Measurements from ENCODE around the gene CEP85L.

The CEP85L gene

DNA sequence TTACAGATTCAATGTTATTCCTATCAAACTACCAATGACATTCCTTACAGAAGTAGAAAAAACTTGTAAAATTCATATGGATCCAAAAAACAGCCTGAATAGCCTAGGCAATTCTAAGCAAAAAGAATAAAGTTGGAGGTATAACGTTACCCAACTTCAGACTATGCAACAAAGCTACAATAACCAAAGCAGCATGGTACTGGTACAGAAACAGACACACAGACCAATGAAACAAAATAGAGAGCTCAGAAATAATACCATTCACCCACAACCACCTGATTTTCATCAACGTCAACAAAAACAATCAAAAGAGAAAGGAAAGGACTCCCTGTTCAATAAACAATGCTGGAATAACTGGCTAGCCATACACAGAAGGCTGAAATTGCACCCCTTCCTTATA is 120.4 kb downstream of the CEP85L start:
- DNase-seq, result no peak

DNA sequence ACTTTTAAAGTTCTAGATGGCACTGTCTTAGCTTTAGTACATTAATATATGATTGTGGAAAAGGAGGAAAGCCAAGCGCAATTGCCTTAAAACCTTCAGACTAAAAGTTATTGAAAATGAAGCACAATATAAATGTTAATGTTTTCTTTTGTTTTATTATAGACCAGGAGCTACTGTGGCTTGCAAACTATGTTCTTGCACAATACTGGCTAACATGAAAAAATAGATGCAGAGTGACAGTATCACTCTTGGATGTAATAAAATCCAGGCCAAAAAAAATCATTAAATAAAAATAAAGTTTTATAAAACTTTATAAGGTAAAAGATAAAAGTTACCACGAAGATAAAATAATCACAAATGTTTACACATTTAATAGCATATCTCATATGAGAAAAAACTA is 121.6 kb downstream of the CEP85L start:
- no peak for DNase-seq

DNA sequence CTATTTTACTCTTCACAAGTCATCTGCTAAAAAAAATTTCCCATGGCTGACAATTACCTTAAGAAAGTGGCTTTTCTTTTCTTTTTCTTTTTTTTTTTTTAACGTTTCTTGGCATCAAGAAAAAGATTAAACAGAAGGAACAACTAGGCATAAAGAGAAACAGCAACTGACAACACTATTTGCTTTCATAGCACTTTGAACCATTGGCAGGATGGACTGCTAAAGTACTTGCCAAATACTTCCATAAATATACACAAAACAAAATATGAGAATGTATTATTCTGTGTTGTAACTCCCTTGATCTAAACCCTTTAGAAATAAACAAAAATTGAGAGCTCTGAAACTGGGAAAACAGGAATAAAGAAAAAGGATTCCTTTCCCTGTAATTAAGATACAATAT is 123.3 kb downstream of the CEP85L start:
- DNase-seq, result no peak

DNA sequence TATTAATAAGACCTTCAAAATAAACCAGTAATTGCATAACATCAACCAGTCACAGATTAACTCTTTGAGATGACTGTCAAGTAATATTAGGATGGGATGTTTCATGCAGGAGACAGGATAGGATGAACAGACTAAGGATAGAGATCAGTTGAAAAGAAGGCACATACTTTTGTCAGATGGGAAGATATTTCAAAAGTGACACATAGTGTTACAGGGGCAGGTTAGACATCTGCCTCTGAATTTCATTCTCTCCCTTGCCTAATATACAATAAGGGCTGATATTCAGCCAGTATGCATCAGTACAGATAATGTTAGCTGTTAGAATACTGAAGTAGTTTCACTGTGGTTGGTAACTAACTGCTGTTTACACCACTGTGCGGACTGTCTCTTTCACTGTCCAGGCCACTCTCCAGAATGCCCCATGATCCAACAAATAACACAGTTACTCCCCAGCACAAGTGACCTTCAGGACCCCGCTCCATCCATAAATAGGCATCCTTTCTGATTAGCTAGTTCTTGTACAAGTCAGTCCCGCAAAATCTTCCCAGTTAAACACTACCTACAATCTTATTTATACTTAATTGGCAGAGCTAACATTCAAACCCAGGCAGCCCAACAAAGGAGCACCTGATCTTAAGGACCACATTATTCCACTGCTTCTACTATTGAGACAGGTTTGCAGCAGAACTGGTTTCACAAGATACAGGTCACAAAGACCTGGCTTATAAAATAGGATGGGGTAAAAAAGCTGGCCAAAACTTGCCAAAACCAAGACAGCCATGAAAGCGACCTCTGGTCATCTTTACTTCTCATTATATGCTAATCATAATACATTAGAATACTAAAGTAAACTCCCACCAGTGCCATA is 125.2 kb downstream of the CEP85L start:
- DNase-seq, result no peak

DNA sequence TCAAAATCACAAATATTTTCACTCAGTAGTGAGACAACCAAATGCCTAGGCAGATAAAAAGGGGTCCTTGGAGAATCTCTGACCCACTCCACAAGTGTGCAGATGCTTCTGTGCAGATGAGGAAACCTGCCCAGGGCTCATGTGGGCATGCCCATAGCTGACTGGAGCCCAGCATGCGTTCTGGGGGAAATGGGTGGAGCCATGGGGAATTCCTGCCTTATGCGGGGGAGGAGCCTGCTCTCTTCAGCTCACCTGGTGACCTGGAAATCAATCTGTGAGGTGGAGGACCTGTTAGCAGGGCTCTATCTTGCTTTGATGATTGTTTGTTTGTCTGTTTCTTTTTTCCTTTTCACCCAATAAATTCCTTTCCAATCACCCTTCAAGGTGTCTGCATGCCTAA is 126.7 kb downstream of the CEP85L start:
- no peak for DNase-seq

DNA sequence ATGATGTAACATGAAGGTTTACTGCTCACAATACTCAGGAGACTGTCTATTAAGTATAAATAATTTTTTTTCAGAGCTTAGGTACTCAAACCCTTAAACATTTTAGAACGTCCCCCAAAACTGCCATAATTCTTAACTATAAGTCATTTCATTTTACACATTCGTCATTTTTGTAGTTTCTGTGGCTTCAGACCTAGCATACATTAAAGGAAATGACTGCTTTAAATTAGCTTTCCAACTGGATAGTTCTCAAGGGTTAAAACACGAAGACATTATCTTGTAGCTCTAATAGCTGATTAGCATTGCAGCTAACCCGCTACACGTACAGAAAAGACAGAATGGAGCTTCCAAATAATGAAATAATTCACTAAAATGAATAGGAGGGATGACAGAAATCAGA is 128.2 kb downstream of the CEP85L start:
- DNase-seq, result no peak

DNA sequence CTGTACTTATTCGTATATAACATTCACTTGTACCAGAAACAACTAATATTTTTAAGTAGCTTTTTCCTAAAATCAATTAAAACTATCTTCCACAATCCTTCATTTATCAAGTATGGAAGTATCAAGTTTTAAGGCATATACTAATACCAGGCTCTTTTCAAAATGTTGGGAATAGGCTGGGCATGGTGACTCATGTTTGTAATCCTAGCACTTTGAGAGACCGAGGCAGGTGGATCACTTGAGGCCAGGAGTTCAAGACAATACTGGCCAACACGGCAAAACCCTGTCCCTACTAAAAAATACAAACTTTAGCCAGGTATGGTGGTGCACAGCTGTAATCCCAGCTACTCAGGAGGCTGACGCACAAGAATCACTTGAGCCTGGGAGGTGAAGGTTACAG is 129.0 kb downstream of the CEP85L start:
- DNase-seq, result no peak

DNA sequence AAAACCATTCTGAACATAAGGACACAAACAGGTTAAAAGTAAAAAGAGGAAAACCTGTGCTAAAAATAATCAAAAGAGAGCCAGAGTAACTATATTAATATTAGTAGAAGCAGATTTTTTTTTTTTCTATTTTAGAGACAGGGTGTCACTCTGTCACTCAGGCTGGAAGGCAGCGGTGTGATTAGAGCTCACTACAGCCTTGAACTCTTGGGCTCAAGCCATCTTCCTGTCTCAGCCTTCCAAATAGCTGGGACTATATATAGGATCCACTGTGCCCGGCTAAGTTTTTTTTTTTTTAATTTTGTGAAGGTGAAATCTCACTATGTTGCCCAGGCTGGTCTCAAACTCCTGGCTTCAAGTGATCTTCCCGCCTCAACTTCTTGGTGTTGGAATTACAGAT is 136.7 kb downstream of the CEP85L start:
- DNase-seq, result no peak

DNA sequence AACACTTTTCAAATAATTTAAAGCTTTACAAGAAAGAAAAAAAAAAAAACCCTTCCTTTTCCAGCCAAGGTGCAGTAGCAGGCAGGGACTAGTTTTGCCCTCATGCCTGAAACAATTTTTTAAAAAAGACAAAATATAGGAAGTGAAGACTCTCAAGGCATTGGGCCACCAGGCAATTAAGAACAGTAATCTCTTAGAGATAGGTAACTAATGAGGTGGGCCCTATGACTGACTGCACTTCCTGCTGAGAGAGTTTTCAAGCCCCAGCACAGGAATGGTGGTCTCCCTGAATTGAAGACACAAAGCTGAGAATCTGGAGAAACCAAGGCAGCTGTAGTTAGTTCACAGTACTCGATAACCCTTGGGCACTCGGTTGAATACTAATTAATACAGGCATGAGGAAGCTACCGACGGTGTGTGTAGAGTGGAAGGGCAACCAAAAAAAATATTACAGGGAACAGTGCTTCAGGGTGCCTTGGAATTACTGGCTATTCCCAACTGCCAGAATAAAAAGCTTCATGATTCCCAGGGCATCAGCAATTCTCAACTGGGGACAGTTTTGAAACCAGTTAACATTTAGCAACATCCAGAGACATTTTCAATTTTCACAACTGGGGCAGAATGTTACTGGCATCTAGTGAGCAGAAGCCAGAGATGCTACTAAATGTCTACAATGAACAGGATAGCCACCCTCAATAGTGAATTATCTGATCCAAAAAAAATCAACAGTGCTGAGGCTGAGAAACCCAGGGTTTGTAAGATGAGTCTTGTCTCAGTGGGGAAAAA is 139.3 kb downstream of the CEP85L start:
- DNase-seq, result no peak

DNA sequence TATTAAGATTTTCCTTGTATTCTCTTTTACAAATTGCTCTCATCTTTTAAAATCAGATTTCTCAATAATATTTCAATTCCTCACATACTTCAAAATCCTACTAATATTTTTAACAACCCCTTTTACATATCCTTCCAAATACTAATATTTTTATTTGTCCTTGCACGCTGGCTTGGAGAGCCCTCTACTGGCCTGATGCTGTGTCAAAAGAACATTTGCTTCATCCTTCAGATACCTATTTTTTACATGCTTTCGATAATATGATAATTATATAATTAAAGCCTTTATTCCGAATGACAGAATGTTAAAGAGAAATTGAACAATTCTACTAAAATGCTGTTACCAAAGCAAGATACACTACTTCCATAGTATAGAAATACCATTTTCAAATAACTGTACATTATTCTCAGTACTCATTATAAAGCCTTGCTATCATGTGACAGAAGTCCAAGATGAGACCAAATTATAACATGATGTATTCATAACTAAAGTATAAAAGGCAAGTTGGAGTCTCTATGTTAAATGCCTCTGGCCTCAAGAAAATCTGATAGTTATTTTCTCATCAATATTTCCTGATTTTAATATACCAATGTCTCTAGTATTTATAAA is 142.3 kb downstream of the CEP85L start:
- DNase-seq, result no peak

DNA sequence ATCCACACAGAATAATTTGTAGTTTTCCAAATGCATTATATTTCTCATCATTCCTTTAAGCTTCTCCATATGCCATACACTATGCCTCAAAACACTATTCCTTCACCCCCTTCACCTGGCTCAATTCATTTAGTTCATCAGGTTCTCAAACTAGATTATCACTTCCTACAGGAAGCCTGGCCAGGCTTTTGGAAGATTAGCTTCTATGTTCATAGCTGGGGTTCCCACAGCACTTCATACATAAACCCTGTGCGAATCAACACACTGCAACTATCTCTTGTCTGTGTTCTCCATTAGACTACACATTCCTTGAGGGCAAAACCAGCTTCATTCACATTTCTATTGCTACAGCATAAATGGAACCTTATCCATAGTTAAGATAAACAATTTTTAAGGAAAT is 143.8 kb downstream of the CEP85L start:
- DNase-seq, result no peak

DNA sequence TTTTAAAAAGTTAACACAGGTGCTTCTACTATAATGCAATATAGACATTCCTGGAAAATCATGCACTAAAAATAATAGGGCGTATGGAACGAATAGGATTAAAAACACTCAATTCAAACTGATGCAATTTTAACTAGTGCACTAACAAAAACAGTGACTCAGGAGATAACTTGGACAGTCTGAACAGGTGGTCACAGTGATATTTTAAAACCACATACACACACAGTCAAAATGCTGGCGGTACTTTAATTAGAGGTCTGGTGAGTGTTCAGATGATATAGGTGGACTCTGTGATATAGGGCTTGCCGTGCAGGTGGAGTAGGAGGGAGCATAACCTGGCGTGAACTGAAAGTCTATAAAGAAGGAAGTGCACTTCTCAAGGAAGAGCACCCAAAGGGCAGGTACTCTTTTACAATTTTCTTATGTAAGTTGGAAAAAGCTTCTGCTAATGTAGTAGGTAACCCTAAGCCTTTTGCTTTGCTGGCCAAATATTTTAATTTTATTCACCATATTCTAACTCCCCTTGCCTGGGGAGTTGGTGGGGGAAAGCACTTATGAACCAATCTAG is 145.2 kb downstream of the CEP85L start:
- no peak for DNase-seq

DNA sequence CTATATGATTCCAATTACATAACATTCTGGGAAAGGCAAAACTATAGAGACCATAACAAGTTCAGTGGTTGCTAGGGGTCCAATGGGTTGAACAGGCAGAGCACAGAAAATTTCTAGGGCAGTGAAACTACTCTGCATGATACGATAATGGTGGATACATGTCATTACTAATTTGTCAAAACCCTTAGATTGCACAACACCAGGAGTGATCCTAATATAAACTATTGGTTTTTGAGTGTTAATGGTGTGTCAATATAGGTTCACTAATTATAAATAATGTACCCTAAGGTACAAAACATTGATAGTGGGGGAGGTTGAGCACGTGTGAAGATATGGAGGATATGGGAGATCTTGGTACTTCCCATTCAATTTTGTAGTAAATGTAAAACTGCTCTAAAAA is 145.7 kb downstream of the CEP85L start:
- DNase-seq, result no peak

DNA sequence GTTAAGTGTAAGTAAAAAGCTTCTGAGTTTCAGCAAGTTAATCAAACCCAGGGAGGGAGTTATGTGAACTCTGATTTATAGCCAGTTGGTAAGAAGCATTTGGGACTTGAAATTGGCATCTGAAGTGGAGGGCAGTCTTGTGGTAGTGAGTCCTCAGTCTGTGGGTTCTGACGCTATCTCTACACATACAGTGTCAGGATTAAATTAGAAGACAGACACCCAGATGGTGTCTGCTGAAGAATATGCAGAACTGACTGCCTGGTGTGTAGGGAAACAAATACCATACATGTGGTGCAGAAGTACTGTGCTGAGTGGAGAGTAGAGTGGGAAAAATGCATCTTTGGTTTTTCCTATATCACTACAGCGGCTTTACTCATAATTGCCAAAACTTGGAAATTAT is 146.8 kb downstream of the CEP85L start:
- no peak for DNase-seq

DNA sequence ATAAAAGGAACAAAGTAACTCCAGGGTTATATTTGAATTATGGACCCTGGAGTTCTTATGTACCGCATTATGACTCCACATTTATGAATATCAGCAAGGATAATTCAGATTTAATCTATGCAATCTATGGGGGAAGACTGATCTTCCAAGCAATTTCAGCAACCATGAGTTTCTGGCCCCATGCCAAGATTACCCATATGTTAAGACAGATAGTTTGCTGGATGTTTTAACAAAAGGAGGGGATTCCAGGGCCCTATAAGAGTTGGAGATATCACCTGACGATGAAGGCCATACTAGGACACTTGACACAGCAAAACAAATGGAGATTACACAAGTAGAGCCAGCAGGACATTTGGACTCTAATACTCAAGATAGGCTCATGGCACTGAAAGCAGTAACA is 149.2 kb downstream of the CEP85L start:
- no peak for DNase-seq

DNA sequence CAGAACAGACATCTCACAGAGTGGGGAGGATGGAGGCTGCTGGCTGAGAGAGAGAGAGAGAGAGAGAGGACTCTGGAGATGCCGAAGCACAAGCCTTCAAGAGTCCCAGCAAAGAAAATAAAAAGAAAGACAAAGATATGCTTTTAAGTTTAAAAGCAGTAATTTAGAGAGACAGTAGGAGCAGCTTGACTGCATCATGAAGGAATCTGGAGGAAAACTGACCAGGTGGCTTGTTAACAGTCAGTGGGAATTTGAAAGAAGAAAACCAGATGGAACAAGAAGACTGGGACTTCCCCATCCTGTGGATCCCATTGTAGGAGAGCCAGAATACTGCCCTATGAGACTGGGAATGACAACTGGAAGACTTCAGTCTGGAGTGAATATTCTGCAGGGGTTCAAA is 149.6 kb downstream of the CEP85L start:
- DNase-seq, result no peak

DNA sequence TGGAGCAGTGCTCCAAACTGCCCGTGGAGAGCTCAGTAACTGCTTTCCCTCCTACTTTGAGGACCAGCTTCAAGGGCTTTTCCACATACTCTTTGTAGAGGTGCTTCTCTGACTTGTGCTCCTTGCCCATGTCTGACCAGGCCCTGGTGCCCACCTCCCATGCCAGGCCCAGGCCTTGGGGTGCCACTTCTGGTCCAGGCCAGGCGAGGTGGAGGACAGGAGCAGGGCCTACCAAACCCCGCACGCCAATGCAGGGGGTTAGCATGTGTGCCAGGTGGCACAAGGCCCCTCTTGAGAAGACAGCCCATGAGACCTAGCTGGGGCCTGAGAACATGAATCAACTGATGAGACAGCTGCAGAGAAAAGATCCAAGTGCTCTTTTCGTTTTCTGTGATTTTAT is 150.3 kb downstream of the CEP85L start:
- no peak for DNase-seq

DNA sequence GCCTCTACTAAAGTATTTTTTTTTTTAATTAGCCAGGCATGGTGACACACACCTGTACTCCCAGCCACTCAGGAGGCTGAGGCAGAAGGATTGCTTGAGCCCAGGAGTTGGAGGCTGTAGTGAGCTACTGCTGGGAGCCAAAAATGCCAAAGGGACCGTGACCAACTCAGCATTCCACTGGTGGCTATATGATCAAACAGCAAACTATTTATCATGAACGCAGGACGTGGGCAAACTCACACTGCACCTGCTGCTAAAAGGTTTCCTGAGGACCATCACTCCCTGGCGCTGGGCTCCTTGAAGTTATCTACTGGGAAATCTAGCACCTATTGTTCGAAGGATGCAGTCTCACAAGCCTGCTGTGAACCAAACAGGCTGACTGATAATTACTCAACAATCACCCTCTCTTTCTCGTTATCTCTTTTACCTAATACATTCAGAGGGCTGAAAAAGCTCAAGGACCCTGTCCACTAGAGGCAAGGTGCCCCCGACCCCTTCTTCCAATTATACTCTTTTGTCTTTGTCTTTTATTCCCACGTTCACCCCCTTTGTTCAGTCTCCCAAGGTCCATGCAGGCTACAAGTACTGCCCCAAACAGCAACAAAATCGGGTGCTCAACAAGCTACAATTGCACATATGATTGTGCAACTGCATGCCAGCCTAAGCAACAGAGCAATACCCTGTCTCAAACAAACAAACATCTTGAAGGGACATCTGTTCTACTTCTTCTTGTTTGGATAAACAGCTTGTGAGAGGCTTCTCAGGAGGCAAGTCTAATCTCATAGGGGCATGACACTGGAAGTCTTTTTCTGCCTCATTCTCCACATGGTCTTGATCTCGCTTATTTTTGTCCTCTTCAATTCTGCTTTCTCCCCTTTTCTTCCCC is 151.0 kb downstream of the CEP85L start:
- DNase-seq, result no peak

DNA sequence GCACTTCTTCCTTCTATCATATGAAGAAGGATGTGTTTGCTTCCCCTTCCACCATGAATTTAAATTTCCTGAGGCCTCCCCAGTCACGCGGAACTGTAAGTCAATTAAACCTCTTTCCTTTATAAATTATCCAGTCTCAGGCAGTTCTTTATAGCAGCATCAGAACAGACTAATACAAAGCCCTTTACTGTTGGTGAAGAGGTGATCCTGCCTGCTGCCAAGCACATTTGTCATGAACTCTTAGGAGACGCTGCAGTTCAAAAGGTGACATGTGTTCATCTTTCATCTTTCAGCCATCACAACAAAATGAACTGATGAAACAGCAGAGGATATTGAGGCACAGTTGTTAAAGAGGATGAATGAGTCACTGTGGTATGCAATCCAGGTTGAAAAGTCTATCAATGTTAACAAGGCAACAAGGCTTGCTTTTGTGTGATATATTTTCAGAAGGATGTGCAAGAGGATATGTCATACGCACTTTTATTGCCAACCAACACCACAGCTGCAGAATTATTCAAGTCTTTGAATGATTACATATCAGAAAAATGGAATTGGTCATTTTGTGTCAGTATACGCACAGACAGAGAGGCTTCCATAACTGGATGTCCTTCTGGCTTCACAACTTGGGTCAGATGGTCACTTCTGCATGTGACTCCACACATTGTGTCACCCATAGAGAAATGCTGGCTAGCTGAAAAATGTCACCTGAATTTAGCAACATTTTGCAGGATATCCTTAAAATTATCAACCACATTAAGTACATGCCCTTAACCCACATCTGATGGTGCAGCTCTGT is 155.7 kb downstream of the CEP85L start:
- no peak for DNase-seq

DNA sequence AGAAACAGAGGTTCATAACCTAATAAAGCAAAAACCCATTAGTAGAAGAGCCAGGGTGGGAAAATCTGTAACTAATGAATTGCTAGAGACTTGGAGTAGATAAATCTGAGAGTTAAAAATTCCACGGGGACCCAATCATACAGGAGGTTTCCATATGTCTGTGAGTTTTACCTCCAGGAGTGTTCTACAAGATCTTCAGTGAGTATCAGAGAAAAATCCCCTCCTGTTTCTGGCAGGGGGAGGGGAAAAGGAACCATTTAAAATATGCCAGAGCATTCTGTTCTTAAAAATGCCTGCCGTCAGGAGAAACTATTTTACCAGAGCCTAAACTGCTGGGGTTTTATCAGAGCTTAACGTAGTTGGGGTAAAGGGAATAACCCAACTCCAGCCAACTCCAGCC is 157.3 kb downstream of the CEP85L start:
- no peak for DNase-seq

DNA sequence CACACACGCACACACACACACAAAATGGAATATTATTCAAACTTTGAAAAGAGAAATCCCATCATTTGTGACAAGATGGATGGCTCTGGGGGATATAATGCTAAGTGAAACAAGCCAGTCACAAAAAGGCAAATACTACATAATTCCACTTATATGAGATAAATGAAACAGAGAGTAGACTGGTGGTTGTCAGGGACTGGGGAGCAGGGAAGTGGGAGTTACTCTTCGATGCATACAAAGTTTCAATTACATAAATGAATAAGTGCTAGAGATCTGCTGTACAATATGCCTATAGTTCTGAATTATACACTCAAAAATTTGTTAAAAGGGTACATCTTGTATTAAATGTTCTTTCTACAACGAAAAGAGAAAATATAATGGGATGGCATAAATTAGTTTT is 161.4 kb downstream of the CEP85L start:
- DNase-seq, result no peak

DNA sequence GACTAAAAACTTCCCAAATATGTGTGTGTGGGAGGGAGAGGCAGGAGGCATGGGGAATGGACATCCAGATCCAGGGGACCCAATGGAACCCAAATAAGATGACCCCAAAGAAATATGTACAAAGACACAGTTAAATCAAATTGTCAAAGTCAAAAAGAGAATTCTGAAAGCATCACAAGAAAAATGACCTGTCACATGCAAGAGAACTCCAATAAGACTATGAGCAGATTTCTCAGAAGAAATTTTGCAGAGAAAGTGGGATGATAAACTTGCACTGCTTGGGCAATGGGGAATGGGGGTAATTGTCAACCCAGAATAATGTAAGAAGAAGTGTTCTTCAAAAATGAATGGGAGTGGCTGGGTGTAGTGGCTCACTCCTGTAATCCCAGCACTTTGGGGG is 162.8 kb downstream of the CEP85L start:
- DNase-seq, result no peak
